ENCODE measurements around the gene HILPDA. TPM values are rescaled to one million over a fixed set of nuclear protein-coding genes. Genes with fewer than 3 reads are reported as not detected.
A peak's percentile ranks its signal among the peaks of the same experiment; 100 is the strongest.
"Not testable (repeated sequence)": the region's sequence is repeated elsewhere in the genome, so short reads cannot be mapped to it uniquely, and the experiment has no call there.

Gene HILPDA
- total RNA-seq, 1 experiment from 2014 or later = 17.4 TPM

- DNase-seq = peak; percentile 93
- peak; percentile 39 for TF ChIP-seq CTCF (IDR thresholded peaks at IDR 0.05; ENCODE audit: unreplicated experiment)
- not testable (repeated sequence) for BruUV-seq (replicated peaks); H3K27me3 Mint-ChIP-seq (ENCODE audit: unreplicated experiment); H3K9me3 Mint-ChIP-seq (ENCODE audit: low read depth, unreplicated experiment)
- CTCF ChIA-PET = interaction anchor here (1.1 kb wide), 1 partner anchor 17 kb away, joined by 3 read pairs; no protein-coding TSS in a partner anchor
- Mint-ChIP-seq H3K4me1 (ENCODE audit: low read depth, unreplicated experiment) (peaks cover 19% of the 10 kb centered on the region), H3K27ac (ENCODE audit: unreplicated experiment) (peak within 1 kb of the TSS; percentile 99), H3K36me3 (ENCODE audit: insufficient read depth, unreplicated experiment) (peaks cover 16% of the 10 kb centered on the region), H3K4me3 (ENCODE audit: low read depth, unreplicated experiment) (peak within 1 kb of the TSS; percentile 99)
- intact Hi-C loops (cut with micrococcal nuclease; ENCODE audit: unreplicated experiment) = loop anchor here (10.0 kb wide), 1 partner anchor 58 kb away; no protein-coding TSS in a partner anchor
These were observed 21.0 kb downstream of the HILPDA start, which contains the start of gene METTL2B for GRCh38 chr7:128476402-128477335. Gene METTL2B, plus strand, starts transcription at chr7:128476748. Its CDS starts 18 bp downstream, at chr7:128476766.

DNA sequence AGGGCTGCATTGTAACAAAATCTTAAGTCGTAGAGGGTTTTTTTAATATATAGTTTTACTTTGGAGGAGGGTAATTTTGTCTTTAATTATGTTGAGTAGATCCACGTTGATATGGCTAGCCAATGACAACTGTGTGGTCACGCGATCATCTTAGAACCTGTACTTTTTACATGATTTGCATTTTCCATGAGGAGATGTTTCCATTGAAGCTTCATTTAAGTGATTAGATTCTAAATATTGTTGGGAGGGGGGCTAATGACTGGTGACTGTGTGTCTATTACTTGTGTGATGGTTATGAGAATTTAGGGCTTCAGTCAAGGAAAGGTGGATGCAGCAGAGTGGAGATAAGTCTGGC is 21.6 kb downstream of the HILPDA start:
- H3K4me3 Mint-ChIP-seq (ENCODE audit: low read depth, unreplicated experiment) = peak overlapping the region; percentile 99
- not testable (repeated sequence) for H3K27me3 Mint-ChIP-seq (ENCODE audit: unreplicated experiment); BruUV-seq (replicated peaks); DNase-seq; H3K9me3 Mint-ChIP-seq (ENCODE audit: low read depth, unreplicated experiment)
- H3K36me3 Mint-ChIP-seq (ENCODE audit: insufficient read depth, unreplicated experiment) = peaks cover 16% of the 10 kb centered on the region
- peaks cover 19% of the 10 kb centered on the region for H3K4me1 Mint-ChIP-seq (ENCODE audit: low read depth, unreplicated experiment)
- peak overlapping the region; percentile 99 for H3K27ac Mint-ChIP-seq (ENCODE audit: unreplicated experiment)
- CTCF ChIA-PET = interaction anchor here (1.1 kb wide), 1 partner anchor 18 kb away, joined by 3 read pairs; no protein-coding TSS in a partner anchor
- intact Hi-C loops (cut with micrococcal nuclease; ENCODE audit: unreplicated experiment) = loop anchor here (10.0 kb wide), 1 partner anchor 57 kb away; no protein-coding TSS in a partner anchor

DNA sequence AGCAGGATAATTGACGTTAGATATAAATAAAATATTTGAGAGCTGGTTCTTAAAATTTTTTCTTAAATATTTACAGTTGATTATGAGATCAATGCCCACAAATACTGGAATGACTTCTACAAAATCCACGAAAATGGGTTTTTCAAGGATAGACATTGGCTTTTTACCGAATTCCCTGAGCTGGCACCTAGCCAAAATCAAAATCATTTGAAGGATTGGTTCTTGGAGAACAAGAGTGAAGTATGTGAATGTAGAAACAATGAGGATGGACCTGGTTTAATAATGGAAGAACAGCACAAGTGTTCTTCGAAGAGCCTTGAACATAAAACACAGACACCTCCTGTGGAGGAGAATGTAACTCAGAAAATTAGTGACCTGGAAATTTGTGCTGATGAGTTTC is 23.4 kb downstream of the HILPDA start:
- intact Hi-C loops (cut with micrococcal nuclease; ENCODE audit: unreplicated experiment) = loop anchor here (10.0 kb wide), 1 partner anchor 56 kb away; no protein-coding TSS in a partner anchor
- H3K9me3 Mint-ChIP-seq (ENCODE audit: low read depth, unreplicated experiment); H3K4me3 Mint-ChIP-seq (ENCODE audit: low read depth, unreplicated experiment); DNase-seq; CTCF ChIA-PET; H3K27me3 Mint-ChIP-seq (ENCODE audit: unreplicated experiment); H3K27ac Mint-ChIP-seq (ENCODE audit: unreplicated experiment): not testable (repeated sequence)
- H3K36me3 Mint-ChIP-seq (ENCODE audit: insufficient read depth, unreplicated experiment) = peaks cover 22% of the 10 kb centered on the region
- H3K4me1 Mint-ChIP-seq (ENCODE audit: low read depth, unreplicated experiment) = peaks cover 19% of the 10 kb centered on the region
- TSS peak; percentile 2 for BruUV-seq (replicated peaks)

GRCh38 chr7:128488134-128488533 is 32.5 kb downstream of the HILPDA start:
- BruUV-seq (replicated peaks); CTCF ChIA-PET: not testable (repeated sequence)
- peaks cover 30% of the 10 kb centered on the region for H3K36me3 Mint-ChIP-seq (ENCODE audit: insufficient read depth, unreplicated experiment)

GRCh38 chr7:128497405-128497804 is 41.7 kb downstream of the HILPDA start:
- no TSS peak for BruUV-seq (replicated peaks)
- no peaks in the 10 kb centered on the region for H3K9me3 Mint-ChIP-seq (ENCODE audit: low read depth, unreplicated experiment)
- peaks cover 24% of the 10 kb centered on the region for H3K36me3 Mint-ChIP-seq (ENCODE audit: insufficient read depth, unreplicated experiment)
- intact Hi-C loops (cut with micrococcal nuclease; ENCODE audit: unreplicated experiment) = no loop called here
- no peaks in the 10 kb centered on the region for H3K4me1 Mint-ChIP-seq (ENCODE audit: low read depth, unreplicated experiment)
- no peaks in the 10 kb centered on the region for H3K27me3 Mint-ChIP-seq (ENCODE audit: unreplicated experiment)
- CTCF ChIA-PET = no interaction called here
- no peak overlapping the region for H3K4me3 Mint-ChIP-seq (ENCODE audit: low read depth, unreplicated experiment)
- DNase-seq = no peak
- no peak overlapping the region for H3K27ac Mint-ChIP-seq (ENCODE audit: unreplicated experiment)
- TF ChIP-seq CTCF (IDR thresholded peaks at IDR 0.05; ENCODE audit: unreplicated experiment) = no peak

More at GRCh38 chr7:128488134-128488533, 32.5 kb downstream of the HILPDA start:
- H3K4me1 Mint-ChIP-seq (ENCODE audit: low read depth, unreplicated experiment); H3K4me3 Mint-ChIP-seq (ENCODE audit: low read depth, unreplicated experiment); H3K27ac Mint-ChIP-seq (ENCODE audit: unreplicated experiment); DNase-seq; H3K9me3 Mint-ChIP-seq (ENCODE audit: low read depth, unreplicated experiment); H3K27me3 Mint-ChIP-seq (ENCODE audit: unreplicated experiment); intact Hi-C loops (cut with micrococcal nuclease; ENCODE audit: unreplicated experiment): not testable (repeated sequence)

GRCh38 chr7:128505416-128505815 is 49.7 kb downstream of the HILPDA start:
- peaks cover 21% of the 10 kb centered on the region for H3K36me3 Mint-ChIP-seq (ENCODE audit: insufficient read depth, unreplicated experiment)
- H3K4me3 Mint-ChIP-seq (ENCODE audit: low read depth, unreplicated experiment); BruUV-seq (replicated peaks); DNase-seq; H3K9me3 Mint-ChIP-seq (ENCODE audit: low read depth, unreplicated experiment); CTCF ChIA-PET; intact Hi-C loops (cut with micrococcal nuclease; ENCODE audit: unreplicated experiment); H3K27ac Mint-ChIP-seq (ENCODE audit: unreplicated experiment); H3K4me1 Mint-ChIP-seq (ENCODE audit: low read depth, unreplicated experiment); H3K27me3 Mint-ChIP-seq (ENCODE audit: unreplicated experiment): not testable (repeated sequence)

DNA sequence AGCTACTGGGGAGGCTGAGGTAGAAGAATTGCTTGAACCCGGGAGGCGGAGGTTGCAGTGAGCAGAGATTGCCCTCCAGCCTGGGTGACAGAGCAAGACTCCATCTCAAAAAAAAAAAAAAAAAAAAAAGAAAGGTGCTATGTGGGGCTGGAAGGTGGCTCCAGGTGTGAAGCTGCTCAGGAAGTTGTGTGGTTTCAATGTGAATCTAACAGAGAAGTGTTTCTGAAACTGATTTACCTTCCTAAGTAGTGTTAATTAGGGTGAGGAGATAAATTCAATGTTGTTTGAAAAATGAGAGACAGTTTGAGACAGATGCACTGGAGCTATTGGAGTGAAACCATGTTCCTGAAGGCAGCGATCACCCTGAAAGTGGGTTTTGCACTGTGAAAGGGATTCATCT is 51.1 kb downstream of the HILPDA start:
- intact Hi-C loops (cut with micrococcal nuclease; ENCODE audit: unreplicated experiment); DNase-seq; H3K27ac Mint-ChIP-seq (ENCODE audit: unreplicated experiment); H3K27me3 Mint-ChIP-seq (ENCODE audit: unreplicated experiment); CTCF ChIA-PET; H3K4me3 Mint-ChIP-seq (ENCODE audit: low read depth, unreplicated experiment); H3K4me1 Mint-ChIP-seq (ENCODE audit: low read depth, unreplicated experiment); BruUV-seq (replicated peaks); H3K9me3 Mint-ChIP-seq (ENCODE audit: low read depth, unreplicated experiment): not testable (repeated sequence)
- peaks cover 14% of the 10 kb centered on the region for H3K36me3 Mint-ChIP-seq (ENCODE audit: insufficient read depth, unreplicated experiment)

DNA sequence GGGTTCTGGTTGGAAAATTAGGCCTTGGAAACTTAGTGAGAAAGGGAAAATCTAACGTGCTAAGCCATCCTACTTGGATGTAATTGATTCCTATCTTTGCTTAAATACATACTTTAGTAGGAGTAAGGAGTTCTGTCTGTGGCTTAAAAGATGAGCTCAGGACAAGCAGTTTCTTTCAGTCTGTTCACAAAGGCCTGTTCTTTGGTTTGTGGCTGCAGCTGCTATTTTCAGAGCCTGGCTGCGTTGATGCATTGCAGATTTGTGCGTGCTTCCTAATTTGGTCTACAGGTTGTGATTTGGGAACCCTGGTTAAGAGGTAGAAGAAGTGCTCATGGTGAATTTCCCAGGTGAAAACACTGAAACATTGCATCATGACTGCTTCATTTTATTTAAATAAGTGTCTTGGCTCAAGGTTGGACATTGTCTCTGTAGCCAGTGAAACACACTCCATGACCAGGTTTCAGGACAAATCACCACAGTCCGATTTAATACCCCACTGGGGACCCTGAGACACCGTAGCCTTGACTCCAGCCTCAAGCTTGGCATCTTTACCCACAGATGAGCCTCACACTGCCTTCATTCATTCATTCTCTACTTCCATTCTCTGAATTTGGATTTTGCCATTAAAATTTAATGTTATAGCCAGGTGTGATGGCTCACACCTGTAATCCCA is 51.8 kb downstream of the HILPDA start:
- DNase-seq; H3K9me3 Mint-ChIP-seq (ENCODE audit: low read depth, unreplicated experiment); H3K36me3 Mint-ChIP-seq (ENCODE audit: insufficient read depth, unreplicated experiment); BruUV-seq (replicated peaks); CTCF ChIA-PET; H3K27ac Mint-ChIP-seq (ENCODE audit: unreplicated experiment); intact Hi-C loops (cut with micrococcal nuclease; ENCODE audit: unreplicated experiment); H3K4me3 Mint-ChIP-seq (ENCODE audit: low read depth, unreplicated experiment); H3K27me3 Mint-ChIP-seq (ENCODE audit: unreplicated experiment); H3K4me1 Mint-ChIP-seq (ENCODE audit: low read depth, unreplicated experiment): not testable (repeated sequence)

Data from Calu3 (cell line).